ENCODE data around the gene KRTAP5-2.

GRCh38 chr11:1597331-1597993 lies 632 bp downstream of the KRTAP5-2 start:
- TF ChIP-seq GATA2 (IDR thresholded peaks at IDR 0.05; ENCODE audit: low read depth, low read length), result no peak
- TF ChIP-seq GATA3 (IDR thresholded peaks at IDR 0.05; ENCODE audit: low read depth, low read length), result no peak

Data from SH-SY5Y (cell line).